ENCODE data around the gene TIMM17B. TPM values are rescaled to one million over a fixed set of nuclear protein-coding genes. Genes with fewer than 3 reads are reported as not detected.
A peak's percentile ranks its signal among the peaks of the same experiment; 100 is the strongest.

Gene TIMM17B
- total RNA-seq, result 10 to 100 TPM; 42.0 to 66.6 (median 47.1) TPM

- Histone ChIP-seq H3K4me1 (peaks cover 0 to 21% (median 4%) of the 10 kb centered on the region in 4 donors), H3K36me3 (peaks cover 0 to 32% (median 0%) of the 10 kb centered on the region in 3 donors), H3K4me3 (peak within 1 kb of the TSS; percentile 33 to 81 (median 67)), H3K27me3 (no peaks in the 10 kb centered on the region), H3K9me3 (no peaks in the 10 kb centered on the region), H3K27ac (peak within 1 kb of the TSS; percentile 86 to 98 (median 91))
- WGBS, 2 donors, result 3 to 53% methylated on average over 11 to 40 of the region's 49 CpGs
- DNase-seq (ENCODE audit: low spot score in 2 of 2), result peak; percentile 74 to 83
- no peak for TF ChIP-seq CTCF (IDR thresholded peaks at IDR 0.05)
- TF ChIP-seq POLR2A (IDR thresholded peaks at IDR 0.05), result peak; percentile 46 to 77
- TF ChIP-seq EP300 (IDR thresholded peaks at IDR 0.05), result peak in 1 of 2 donors; percentile 87
These were observed at the start of gene TIMM17B, which contains the start of gene PQBP1 for GRCh38 chrX:48897625-48898306. TSS of gene TIMM17B (minus strand) at chrX:48897768. CDS start at chrX:48897749, 19 bp downstream. TSS of gene PQBP1 (plus strand) at chrX:48897930. CDS start at chrX:48898510, 580 bp downstream.

GRCh38 chrX:48945517-48946348 lies 48.2 kb upstream of the TIMM17B start:
- no peak overlapping the region for H3K4me3 ChIP-seq
- TF ChIP-seq EP300 (IDR thresholded peaks at IDR 0.05) (no peak), CTCF (IDR thresholded peaks at IDR 0.05) (peak; percentile 45 to 62 (median 56))
- 54% methylated on average over 6 to 8 of the region's 8 CpGs for WGBS, 2 donors
- H3K27ac ChIP-seq, result no peak overlapping the region
- H3K36me3 ChIP-seq, result no peaks in the 10 kb centered on the region
- no peak for DNase-seq (ENCODE audit: low spot score in 2 of 2)
- no peaks in the 10 kb centered on the region for H3K9me3 ChIP-seq
- peaks cover 0 to 24% (median 1%) of the 10 kb centered on the region in 4 donors for H3K4me1 ChIP-seq
- no peaks in the 10 kb centered on the region for H3K27me3 ChIP-seq

- no peak for DNase-seq (ENCODE audit: low spot score in 2 of 2)
- peaks cover 0 to 35% (median 6%) of the 10 kb centered on the region in 4 donors for H3K4me1 ChIP-seq
These were observed 45.3 kb upstream of the TIMM17B start for GRCh38 chrX:48942895-48943294.

GRCh38 chrX:48940404-48940955 lies 42.9 kb upstream of the TIMM17B start:
- H3K27me3 ChIP-seq, result no peaks in the 10 kb centered on the region
- no peaks in the 10 kb centered on the region for H3K9me3 ChIP-seq
- peaks cover 0 to 40% (median 6%) of the 10 kb centered on the region in 4 donors for H3K4me1 ChIP-seq
- TF ChIP-seq EP300 (IDR thresholded peaks at IDR 0.05), result no peak
- TF ChIP-seq POLR2A (IDR thresholded peaks at IDR 0.05), result no peak
- no peak for TF ChIP-seq CTCF (IDR thresholded peaks at IDR 0.05)
- no peak overlapping the region for H3K4me3 ChIP-seq
- peak overlapping the region in 1 of 4 donors; percentile 45 for H3K27ac ChIP-seq
- no peaks in the 10 kb centered on the region for H3K36me3 ChIP-seq
- no peak for DNase-seq (ENCODE audit: low spot score in 2 of 2)
- 70 to 83% methylated on average over 2 of the region's 2 CpGs for WGBS, 2 donors

More at GRCh38 chrX:48942895-48943294, 45.3 kb upstream of the TIMM17B start:
- TF ChIP-seq CTCF (IDR thresholded peaks at IDR 0.05) (no peak), POLR2A (IDR thresholded peaks at IDR 0.05) (no peak), EP300 (IDR thresholded peaks at IDR 0.05) (no peak)
- H3K4me3 ChIP-seq, result no peak overlapping the region
- WGBS, 2 donors, result 59 to 62% methylated on average over 2 of the region's 2 CpGs
- no peaks in the 10 kb centered on the region for H3K9me3 ChIP-seq
- H3K27me3 ChIP-seq, result no peaks in the 10 kb centered on the region
- H3K27ac ChIP-seq, result no peak overlapping the region
- no peaks in the 10 kb centered on the region for H3K36me3 ChIP-seq

All from tibial nerve (tissue), 4 donors.